Measurements from ENCODE around the gene ATP10D.

The ATP10D gene

DNA sequence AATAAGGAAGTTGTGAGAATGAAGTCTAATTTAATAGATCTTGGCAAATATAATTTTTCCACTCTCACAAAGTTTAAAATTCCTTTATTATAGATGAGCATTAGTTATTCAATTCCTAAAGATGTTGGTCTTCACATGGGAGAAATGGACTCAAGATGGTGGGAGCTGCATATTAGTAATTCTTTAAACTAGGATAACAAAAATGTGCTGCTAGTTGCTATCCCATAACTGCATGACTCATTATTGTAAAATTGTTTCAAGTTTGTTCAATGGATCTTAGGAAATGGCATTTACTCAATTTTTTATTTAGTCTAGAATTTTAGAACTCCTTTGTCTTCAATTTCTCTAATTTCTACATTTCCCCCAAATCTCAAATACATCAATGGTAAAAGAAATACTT is 155.8 kb downstream of the ATP10D start:
- TF ChIP-seq, protein P1, sequence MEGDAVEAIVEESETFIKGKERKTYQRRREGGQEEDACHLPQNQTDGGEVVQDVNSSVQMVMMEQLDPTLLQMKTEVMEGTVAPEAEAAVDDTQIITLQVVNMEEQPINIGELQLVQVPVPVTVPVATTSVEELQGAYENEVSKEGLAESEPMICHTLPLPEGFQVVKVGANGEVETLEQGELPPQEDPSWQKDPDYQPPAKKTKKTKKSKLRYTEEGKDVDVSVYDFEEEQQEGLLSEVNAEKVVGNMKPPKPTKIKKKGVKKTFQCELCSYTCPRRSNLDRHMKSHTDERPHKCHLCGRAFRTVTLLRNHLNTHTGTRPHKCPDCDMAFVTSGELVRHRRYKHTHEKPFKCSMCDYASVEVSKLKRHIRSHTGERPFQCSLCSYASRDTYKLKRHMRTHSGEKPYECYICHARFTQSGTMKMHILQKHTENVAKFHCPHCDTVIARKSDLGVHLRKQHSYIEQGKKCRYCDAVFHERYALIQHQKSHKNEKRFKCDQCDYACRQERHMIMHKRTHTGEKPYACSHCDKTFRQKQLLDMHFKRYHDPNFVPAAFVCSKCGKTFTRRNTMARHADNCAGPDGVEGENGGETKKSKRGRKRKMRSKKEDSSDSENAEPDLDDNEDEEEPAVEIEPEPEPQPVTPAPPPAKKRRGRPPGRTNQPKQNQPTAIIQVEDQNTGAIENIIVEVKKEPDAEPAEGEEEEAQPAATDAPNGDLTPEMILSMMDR (IDR thresholded peaks at IDR 0.05; ENCODE audit: borderline replicate concordance, control extremely low read depth, extremely low read depth, insufficient read depth, missing control alignments): no peak
- in situ Hi-C loops (cut with MboI; ENCODE audit: low sequenced_read_pairs, unreplicated experiment): no loop called here
- no peak for DNase-seq (ENCODE audit: low spot score)

DNA sequence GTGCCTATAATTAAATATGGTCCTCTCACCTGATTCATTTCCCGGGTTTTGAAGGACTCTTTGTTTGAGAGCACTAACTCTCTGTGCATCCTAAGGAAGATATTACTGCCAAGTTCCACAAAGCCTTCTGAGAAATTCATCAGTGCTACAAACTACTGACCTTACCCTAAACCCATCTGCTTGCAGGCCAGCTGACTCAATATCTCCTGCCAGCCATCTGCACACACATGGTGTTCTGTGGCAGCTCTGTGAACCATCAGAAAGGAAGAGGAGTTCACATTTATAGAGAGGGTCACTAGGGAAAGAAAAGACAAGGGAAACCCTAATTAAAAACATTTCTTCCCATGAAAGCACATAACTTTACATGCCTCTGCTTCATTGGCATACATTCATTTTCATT is 156.7 kb downstream of the ATP10D start:
- in situ Hi-C loops (cut with MboI; ENCODE audit: low sequenced_read_pairs, unreplicated experiment): no loop called here
- TF ChIP-seq, protein P1 (IDR thresholded peaks at IDR 0.05; ENCODE audit: borderline replicate concordance, control extremely low read depth, extremely low read depth, insufficient read depth, missing control alignments): no peak
- DNase-seq (ENCODE audit: low spot score): no peak

DNA sequence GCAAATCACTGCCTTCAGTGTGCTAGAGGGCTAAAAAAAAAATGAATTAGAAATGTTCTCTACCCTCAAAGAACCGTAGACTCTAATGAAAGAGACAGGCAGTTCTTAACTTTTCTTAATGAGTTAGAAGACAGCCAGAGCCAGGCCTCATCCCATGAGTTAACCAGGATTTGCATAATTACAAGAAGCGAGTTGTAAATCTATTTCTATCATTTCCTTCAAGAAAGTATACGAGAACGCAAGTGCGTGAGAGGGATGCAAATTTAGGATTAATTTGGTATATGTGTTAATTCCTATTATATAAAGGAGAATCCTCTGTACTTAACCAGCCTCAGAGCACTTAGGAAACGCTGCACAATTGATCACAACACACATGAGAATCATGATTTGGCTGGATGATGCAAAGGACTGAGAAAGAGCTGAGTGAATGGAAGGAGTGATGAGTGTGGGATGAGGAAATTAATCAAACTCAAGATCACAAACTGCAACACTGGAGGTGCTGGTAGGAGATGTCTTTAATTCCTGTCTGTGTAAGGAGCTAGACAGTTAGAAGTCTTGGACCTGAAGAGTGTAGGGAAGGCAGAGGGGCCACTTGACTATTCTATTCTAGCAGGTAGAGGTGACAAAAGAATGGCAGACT is 157.2 kb downstream of the ATP10D start:
- no peak for DNase-seq (ENCODE audit: low spot score)
- TF ChIP-seq, protein P1 (IDR thresholded peaks at IDR 0.05; ENCODE audit: borderline replicate concordance, control extremely low read depth, extremely low read depth, insufficient read depth, missing control alignments): no peak
- in situ Hi-C loops (cut with MboI; ENCODE audit: low sequenced_read_pairs, unreplicated experiment): no loop called here
